ENCODE measurements around the gene ZNF516. TPM values are rescaled to one million over a fixed set of nuclear protein-coding genes. Genes with fewer than 3 reads are reported as not detected.

The ZNF516 gene
- total and polyA plus RNA-seq, 2 of the 13 experiments (the other 11 are each of a cell fraction or from before 2014, with no cell fraction given): 16.6 to 18.7 TPM

- no peak overlapping the region for H3K27ac ChIP-seq (ENCODE audit: extremely low read length, insufficient read depth, low read length)
Observed at GRCh38 chr18:76357174-76357573, 137.9 kb downstream of the ZNF516 start.

More at GRCh38 chr18:76357174-76357573, 137.9 kb downstream of the ZNF516 start:
- H3K27me3 ChIP-seq (ENCODE audit: control insufficient read depth in 1 of 2, insufficient read depth in 2 of 2, low read length in 2 of 2): no peaks in the 10 kb centered on the region
- POLR2A ChIA-PET: no interaction called here
- H2AFZ ChIP-seq (ENCODE audit: low read length): no peak overlapping the region
- H3K36me3 ChIP-seq (replicated peaks in 1 of 2; ENCODE audit: control insufficient read depth in 1 of 2, insufficient read depth in 2 of 2, low read length in 2 of 2): peaks cover 15 to 53% of the 10 kb centered on the region in 2 experiments
- 92% methylated on average over 20 of the region's 26 CpGs for WGBS (ENCODE audit: low lambda C conversion rate)
- no peaks in the 10 kb centered on the region for H3K9me3 ChIP-seq (ENCODE audit: low read length)
- H3K79me2 ChIP-seq (ENCODE audit: insufficient read depth, low read length): no peaks in the 10 kb centered on the region
- no peak for DNase-seq (ENCODE audit: low spot score)
- peaks cover 4% of the 10 kb centered on the region; the same call in 1 of the 2 replicates for H4K20me1 ChIP-seq (ENCODE audit: insufficient read depth, low read length)
- no peak overlapping the region for H3K4me2 ChIP-seq (ENCODE audit: low read depth, low read length)
- in situ Hi-C loops (cut with HindIII; ENCODE audit: extremely low pct_ligation_motif_present, low pct_unique_long_range_greater_than_20kb): no loop called here
- intact Hi-C loops (cut with micrococcal nuclease; ENCODE audit: unreplicated experiment): no loop called here
- TF ChIP-seq THAP9 (CRISPR knock-in tag; IDR thresholded peaks at IDR 0.05; ENCODE audit: borderline replicate concordance) (no peak), GRHL1 (CRISPR knock-in tag; conservative IDR thresholded peaks at IDR 0.05) (no peak), SIN3A (IDR thresholded peaks at IDR 0.05; ENCODE audit: borderline replicate concordance, low read depth, low read length) (no peak), AGO2 (optimal IDR thresholded peaks at IDR 0.05; ENCODE audit: low read depth, low read length) (peak; percentile 65), BCLAF1 (IDR thresholded peaks at IDR 0.05) (no peak)
- BruUV-seq (replicated peaks): no TSS peak
- H3K4me3 ChIP-seq (replicated peaks in 1 of 3; ENCODE audit: insufficient read depth in 1 of 3, low read depth in 2 of 3, low read length in 3 of 3): no peak overlapping the region
- CTCF ChIA-PET (ENCODE audit: low intra/inter-chr PET ratio, low total read pairs): no interaction called here
- H3K9ac ChIP-seq (ENCODE audit: insufficient read depth, low read depth, low read length): no peak overlapping the region
- ATAC-seq: no peak
- no peak for FAIRE-seq
- H3K4me1 ChIP-seq (ENCODE audit: insufficient read depth, low read length): peaks cover 5% of the 10 kb centered on the region
